Measurements from ENCODE around the gene SERPINA1. TPM values are rescaled to one million over a fixed set of nuclear protein-coding genes. Genes with fewer than 3 reads are reported as not detected.

SERPINA1 gene
- total RNA-seq, 1 experiment from 2014 or later = 5.1 TPM

DNA sequence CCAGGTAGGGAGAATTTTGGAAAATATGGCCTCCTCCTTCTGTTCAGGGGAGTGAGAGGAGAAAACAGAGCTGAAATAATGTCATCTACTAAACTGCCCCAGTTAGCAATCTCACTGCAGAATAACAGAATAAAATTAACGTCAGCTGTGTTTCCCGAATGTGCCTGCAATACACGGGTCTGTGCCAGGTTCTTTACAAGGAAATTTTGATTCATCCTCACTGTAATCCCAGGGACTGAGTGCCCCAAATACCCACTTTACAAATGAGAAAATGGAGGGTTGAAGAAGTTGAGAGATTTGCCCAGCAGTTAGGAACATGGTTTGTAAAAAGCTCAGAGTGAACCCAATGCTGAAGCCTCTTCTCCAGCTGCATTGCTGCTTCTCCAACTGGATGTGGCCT, 44.0 kb downstream of the SERPINA1 start:
- Mint-ChIP-seq H3K4me3 (no peak overlapping the region), H3K4me1 (no peaks in the 10 kb centered on the region), H3K27me3 (ENCODE audit: low read depth) (0 out of 2 replicates have a peak, but pooled peaks cover 5% of the 10 kb centered on the region), H3K9me3 (peaks cover 7% of the 10 kb centered on the region; the same call in 1 of the 2 replicates), H3K36me3 (no peaks in the 10 kb centered on the region), H3K27ac (no peak overlapping the region)
- TF ChIP-seq EMX1 (CRISPR knock-in tag; IDR thresholded peaks at IDR 0.05) = no peak
- TF ChIP-seq, protein P1, sequence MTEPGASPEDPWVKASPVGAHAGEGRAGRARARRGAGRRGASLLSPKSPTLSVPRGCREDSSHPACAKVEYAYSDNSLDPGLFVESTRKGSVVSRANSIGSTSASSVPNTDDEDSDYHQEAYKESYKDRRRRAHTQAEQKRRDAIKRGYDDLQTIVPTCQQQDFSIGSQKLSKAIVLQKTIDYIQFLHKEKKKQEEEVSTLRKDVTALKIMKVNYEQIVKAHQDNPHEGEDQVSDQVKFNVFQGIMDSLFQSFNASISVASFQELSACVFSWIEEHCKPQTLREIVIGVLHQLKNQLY (CRISPR knock-in tag; IDR thresholded peaks at IDR 0.05) = no peak
- no peak for TF ChIP-seq PRRX2 (CRISPR knock-in tag; IDR thresholded peaks at IDR 0.05)
- no peak for TF ChIP-seq MXD4 (CRISPR knock-in tag; IDR thresholded peaks at IDR 0.05; ENCODE audit: borderline replicate concordance)
- no peak for TF ChIP-seq MYBL2 (CRISPR knock-in tag; IDR thresholded peaks at IDR 0.05)
- TF ChIP-seq NFYB (CRISPR knock-in tag; conservative IDR thresholded peaks at IDR 0.05; ENCODE audit: low read depth) = no peak
- TF ChIP-seq, protein P2, sequence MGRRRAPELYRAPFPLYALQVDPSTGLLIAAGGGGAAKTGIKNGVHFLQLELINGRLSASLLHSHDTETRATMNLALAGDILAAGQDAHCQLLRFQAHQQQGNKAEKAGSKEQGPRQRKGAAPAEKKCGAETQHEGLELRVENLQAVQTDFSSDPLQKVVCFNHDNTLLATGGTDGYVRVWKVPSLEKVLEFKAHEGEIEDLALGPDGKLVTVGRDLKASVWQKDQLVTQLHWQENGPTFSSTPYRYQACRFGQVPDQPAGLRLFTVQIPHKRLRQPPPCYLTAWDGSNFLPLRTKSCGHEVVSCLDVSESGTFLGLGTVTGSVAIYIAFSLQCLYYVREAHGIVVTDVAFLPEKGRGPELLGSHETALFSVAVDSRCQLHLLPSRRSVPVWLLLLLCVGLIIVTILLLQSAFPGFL (CRISPR knock-in tag; IDR thresholded peaks at IDR 0.05; ENCODE audit: borderline replicate concordance) = no peak
- TF ChIP-seq, protein P3, sequence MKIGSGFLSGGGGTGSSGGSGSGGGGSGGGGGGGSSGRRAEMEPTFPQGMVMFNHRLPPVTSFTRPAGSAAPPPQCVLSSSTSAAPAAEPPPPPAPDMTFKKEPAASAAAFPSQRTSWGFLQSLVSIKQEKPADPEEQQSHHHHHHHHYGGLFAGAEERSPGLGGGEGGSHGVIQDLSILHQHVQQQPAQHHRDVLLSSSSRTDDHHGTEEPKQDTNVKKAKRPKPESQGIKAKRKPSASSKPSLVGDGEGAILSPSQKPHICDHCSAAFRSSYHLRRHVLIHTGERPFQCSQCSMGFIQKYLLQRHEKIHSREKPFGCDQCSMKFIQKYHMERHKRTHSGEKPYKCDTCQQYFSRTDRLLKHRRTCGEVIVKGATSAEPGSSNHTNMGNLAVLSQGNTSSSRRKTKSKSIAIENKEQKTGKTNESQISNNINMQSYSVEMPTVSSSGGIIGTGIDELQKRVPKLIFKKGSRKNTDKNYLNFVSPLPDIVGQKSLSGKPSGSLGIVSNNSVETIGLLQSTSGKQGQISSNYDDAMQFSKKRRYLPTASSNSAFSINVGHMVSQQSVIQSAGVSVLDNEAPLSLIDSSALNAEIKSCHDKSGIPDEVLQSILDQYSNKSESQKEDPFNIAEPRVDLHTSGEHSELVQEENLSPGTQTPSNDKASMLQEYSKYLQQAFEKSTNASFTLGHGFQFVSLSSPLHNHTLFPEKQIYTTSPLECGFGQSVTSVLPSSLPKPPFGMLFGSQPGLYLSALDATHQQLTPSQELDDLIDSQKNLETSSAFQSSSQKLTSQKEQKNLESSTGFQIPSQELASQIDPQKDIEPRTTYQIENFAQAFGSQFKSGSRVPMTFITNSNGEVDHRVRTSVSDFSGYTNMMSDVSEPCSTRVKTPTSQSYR (CRISPR knock-in tag; IDR thresholded peaks at IDR 0.05) = no peak
- ChIA-PET POLR2A (interaction anchor here (0.6 kb wide), 2 partner anchors 207 to 731 kb away, joined by 3 read pairs; no protein-coding TSS in a partner anchor), CTCF (no interaction called here)
- DNase-seq (ENCODE audit: low spot score) (no peak), ATAC-seq (no peak)

DNA sequence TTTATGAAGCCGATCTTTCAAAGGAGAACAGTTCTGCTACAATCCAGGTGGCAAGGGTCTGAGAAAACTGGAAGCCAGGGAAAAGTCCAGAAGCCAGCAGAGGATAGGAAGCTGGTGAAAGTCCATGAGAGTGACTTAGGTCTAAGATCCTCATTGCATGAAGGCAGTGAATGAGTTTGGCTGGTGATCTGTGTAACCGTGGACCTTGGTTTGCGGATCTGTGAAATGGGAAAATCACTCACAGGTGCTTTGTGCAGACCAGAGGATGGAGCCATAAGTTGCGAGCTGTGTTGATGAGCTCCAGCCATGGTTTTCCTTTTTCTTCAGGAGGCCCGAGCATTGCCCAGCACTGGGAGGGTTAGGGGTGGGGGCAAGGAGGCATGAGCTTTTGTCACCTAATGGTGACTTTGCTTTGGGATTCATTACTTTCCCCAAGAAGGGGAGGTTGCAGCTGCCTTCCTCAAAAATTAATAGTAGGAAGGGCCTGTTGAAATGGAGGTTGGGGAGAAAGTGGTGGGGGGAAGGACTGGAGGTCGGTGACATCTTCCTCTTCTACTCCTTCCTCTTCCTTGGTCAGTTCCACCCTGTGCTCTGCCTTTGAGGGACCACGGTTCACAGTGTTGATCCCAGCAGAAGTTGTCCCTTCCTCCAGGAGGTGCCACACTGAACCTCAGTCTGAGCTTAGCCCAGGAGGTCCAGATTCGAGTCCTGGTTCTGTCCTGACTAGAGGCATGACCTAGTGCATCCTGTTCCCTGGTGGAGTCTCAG, 45.0 kb downstream of the SERPINA1 start:
- ChIA-PET CTCF (no interaction called here), POLR2A (interaction anchor here (0.6 kb wide), 2 partner anchors 206 to 730 kb away, joined by 3 read pairs; no protein-coding TSS in a partner anchor)
- DNase-seq (ENCODE audit: low spot score) (no peak), ATAC-seq (no peak)
- H3K27me3 Mint-ChIP-seq (ENCODE audit: low read depth) = 0 out of 2 replicates have a peak, but pooled peaks cover 5% of the 10 kb centered on the region
- H3K27ac Mint-ChIP-seq = no peak overlapping the region
- no peaks in the 10 kb centered on the region for H3K36me3 Mint-ChIP-seq
- H3K9me3 Mint-ChIP-seq = peaks cover 5% of the 10 kb centered on the region
- H3K4me1 Mint-ChIP-seq = no peaks in the 10 kb centered on the region
- no peak overlapping the region for H3K4me3 Mint-ChIP-seq
- TF ChIP-seq PRRX2 (CRISPR knock-in tag; IDR thresholded peaks at IDR 0.05) = no peak
- TF ChIP-seq CREM (CRISPR knock-in tag; IDR thresholded peaks at IDR 0.05) = no peak
- TF ChIP-seq, protein P4, sequence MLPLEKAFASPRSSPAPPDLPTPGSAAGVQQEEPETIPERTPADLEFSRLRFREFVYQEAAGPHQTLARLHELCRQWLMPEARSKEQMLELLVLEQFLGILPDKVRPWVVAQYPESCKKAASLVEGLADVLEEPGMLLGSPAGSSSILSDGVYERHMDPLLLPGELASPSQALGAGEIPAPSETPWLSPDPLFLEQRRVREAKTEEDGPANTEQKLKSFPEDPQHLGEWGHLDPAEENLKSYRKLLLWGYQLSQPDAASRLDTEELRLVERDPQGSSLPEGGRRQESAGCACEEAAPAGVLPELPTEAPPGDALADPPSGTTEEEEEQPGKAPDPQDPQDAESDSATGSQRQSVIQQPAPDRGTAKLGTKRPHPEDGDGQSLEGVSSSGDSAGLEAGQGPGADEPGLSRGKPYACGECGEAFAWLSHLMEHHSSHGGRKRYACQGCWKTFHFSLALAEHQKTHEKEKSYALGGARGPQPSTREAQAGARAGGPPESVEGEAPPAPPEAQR (CRISPR knock-in tag; IDR thresholded peaks at IDR 0.05) = no peak
- TF ChIP-seq ZNF317 (CRISPR knock-in tag; IDR thresholded peaks at IDR 0.05; ENCODE audit: borderline replicate concordance, low read depth) = no peak
- TF ChIP-seq, protein P5, sequence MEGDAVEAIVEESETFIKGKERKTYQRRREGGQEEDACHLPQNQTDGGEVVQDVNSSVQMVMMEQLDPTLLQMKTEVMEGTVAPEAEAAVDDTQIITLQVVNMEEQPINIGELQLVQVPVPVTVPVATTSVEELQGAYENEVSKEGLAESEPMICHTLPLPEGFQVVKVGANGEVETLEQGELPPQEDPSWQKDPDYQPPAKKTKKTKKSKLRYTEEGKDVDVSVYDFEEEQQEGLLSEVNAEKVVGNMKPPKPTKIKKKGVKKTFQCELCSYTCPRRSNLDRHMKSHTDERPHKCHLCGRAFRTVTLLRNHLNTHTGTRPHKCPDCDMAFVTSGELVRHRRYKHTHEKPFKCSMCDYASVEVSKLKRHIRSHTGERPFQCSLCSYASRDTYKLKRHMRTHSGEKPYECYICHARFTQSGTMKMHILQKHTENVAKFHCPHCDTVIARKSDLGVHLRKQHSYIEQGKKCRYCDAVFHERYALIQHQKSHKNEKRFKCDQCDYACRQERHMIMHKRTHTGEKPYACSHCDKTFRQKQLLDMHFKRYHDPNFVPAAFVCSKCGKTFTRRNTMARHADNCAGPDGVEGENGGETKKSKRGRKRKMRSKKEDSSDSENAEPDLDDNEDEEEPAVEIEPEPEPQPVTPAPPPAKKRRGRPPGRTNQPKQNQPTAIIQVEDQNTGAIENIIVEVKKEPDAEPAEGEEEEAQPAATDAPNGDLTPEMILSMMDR (IDR thresholded peaks at IDR 0.05) = no peak
- TF ChIP-seq ZNF423 (CRISPR knock-in tag; IDR thresholded peaks at IDR 0.05) = no peak
- TF ChIP-seq, protein P6, sequence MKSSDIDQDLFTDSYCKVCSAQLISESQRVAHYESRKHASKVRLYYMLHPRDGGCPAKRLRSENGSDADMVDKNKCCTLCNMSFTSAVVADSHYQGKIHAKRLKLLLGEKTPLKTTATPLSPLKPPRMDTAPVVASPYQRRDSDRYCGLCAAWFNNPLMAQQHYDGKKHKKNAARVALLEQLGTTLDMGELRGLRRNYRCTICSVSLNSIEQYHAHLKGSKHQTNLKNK (CRISPR knock-in tag; IDR thresholded peaks at IDR 0.05) = no peak
- no peak for TF ChIP-seq JUN (CRISPR knock-in tag; IDR thresholded peaks at IDR 0.05)
- TF ChIP-seq ATF1 (CRISPR knock-in tag; IDR thresholded peaks at IDR 0.05) = no peak
- TF ChIP-seq OVOL2 (CRISPR knock-in tag; IDR thresholded peaks at IDR 0.05; ENCODE audit: borderline replicate concordance) = no peak
- TF ChIP-seq, protein P7, sequence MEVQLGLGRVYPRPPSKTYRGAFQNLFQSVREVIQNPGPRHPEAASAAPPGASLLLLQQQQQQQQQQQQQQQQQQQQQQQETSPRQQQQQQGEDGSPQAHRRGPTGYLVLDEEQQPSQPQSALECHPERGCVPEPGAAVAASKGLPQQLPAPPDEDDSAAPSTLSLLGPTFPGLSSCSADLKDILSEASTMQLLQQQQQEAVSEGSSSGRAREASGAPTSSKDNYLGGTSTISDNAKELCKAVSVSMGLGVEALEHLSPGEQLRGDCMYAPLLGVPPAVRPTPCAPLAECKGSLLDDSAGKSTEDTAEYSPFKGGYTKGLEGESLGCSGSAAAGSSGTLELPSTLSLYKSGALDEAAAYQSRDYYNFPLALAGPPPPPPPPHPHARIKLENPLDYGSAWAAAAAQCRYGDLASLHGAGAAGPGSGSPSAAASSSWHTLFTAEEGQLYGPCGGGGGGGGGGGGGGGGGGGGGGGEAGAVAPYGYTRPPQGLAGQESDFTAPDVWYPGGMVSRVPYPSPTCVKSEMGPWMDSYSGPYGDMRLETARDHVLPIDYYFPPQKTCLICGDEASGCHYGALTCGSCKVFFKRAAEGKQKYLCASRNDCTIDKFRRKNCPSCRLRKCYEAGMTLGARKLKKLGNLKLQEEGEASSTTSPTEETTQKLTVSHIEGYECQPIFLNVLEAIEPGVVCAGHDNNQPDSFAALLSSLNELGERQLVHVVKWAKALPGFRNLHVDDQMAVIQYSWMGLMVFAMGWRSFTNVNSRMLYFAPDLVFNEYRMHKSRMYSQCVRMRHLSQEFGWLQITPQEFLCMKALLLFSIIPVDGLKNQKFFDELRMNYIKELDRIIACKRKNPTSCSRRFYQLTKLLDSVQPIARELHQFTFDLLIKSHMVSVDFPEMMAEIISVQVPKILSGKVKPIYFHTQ (CRISPR knock-in tag; IDR thresholded peaks at IDR 0.05) = no peak
- TF ChIP-seq, protein P8, sequence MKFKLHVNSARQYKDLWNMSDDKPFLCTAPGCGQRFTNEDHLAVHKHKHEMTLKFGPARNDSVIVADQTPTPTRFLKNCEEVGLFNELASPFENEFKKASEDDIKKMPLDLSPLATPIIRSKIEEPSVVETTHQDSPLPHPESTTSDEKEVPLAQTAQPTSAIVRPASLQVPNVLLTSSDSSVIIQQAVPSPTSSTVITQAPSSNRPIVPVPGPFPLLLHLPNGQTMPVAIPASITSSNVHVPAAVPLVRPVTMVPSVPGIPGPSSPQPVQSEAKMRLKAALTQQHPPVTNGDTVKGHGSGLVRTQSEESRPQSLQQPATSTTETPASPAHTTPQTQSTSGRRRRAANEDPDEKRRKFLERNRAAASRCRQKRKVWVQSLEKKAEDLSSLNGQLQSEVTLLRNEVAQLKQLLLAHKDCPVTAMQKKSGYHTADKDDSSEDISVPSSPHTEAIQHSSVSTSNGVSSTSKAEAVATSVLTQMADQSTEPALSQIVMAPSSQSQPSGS (CRISPR knock-in tag; IDR thresholded peaks at IDR 0.05; ENCODE audit: borderline replicate concordance, low read depth) = no peak
